Activated naive CD4-positive, alpha-beta T cell treated with anti-CD3 and anti-CD28 coated beads for 36 hours (primary cell): ENCODE measurements around the gene EMC8. TPM values are rescaled to one million over a fixed set of nuclear protein-coding genes. Genes with fewer than 3 reads are reported as not detected.
A peak's percentile ranks its signal among the peaks of the same experiment; 100 is the strongest.
"Not testable (repeated sequence)": the region's sequence is repeated elsewhere in the genome, so short reads cannot be mapped to it uniquely, and the experiment has no call there.

Experiments
- CTCF ChIA-PET: fragments of 350-600 bp; sonication (Branson Sonifier 250); formaldehyde crosslinking; loops from one replicate; lab custom pipeline; 2021; ENCODE audit warnings: antibody characterized with exemption; lab: Charles Lee
- DNase-seq: peaks from one replicate; pipeline ENCODE4 v3.0.0-alpha.2; 2020
- H3K27ac Mint-ChIP-seq: one replicate; pipeline ENCODE4 v1.8.0; 2021; ENCODE audit warnings: mild to moderate bottlenecking, mixed read lengths
- H3K27me3 Mint-ChIP-seq: one replicate; pipeline ENCODE4 v1.8.0; 2021; ENCODE audit warnings: low read depth, mixed read lengths
- H3K36me3 Mint-ChIP-seq: one replicate; pipeline ENCODE4 v1.8.0; 2021; ENCODE audit warnings: low read depth, mixed read lengths
- H3K4me1 Mint-ChIP-seq: one replicate; pipeline ENCODE4 v1.8.0; 2021; ENCODE audit warnings: low read depth, mixed read lengths
- H3K4me3 Mint-ChIP-seq: one replicate; pipeline ENCODE4 v1.8.0; 2021; ENCODE audit warnings: mild to moderate bottlenecking, moderate library complexity, mixed read lengths
- H3K9me3 Mint-ChIP-seq: one replicate; pipeline ENCODE4 v1.8.0; 2021; ENCODE audit warnings: mixed read lengths
- intact Hi-C: fragments of 100-400 bp; cut with micrococcal nuclease; formaldehyde crosslinking; loops from one replicate; pipeline ENCODE4 v1.15.1; 2023
- total RNA-seq, 2 experiments: library from RNA; stranded (reverse); gene quantifications; one replicate each; pipeline ENCODE4 v1.2.3, GENCODE V29; 2021

The EMC8 gene
- total RNA-seq, 2 experiments from 2014 or later, result 28.5 to 31.6 TPM

DNA sequence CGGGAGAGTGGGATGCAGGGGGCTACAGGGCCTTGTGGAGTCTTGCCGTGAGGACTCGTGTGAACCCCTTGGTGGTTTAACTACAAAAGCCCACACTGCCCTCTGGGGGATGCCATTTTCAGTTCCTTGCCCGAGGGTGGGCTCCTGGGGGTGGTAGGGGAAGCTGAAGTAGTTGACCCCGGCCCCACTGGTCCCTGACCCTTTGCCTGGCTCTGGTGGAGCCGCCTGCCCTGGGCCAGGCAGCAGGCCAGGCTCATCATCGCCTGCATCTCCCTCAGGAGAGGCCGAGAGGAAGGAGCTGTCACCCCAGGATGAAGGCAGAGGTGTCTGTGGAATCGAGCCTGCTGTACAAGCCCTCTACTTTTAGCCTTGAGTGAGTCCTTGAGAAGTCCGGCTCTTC is 10.3 kb upstream of the EMC8 start:
- Mint-ChIP-seq H3K27ac (no peak overlapping the region), H3K4me1 (peaks cover 3% of the 10 kb centered on the region), H3K4me3 (no peak overlapping the region), H3K36me3 (peaks cover 27% of the 10 kb centered on the region), H3K27me3 (peaks cover 9% of the 10 kb centered on the region), H3K9me3 (no peaks in the 10 kb centered on the region)
- no peak for DNase-seq
- intact Hi-C loops, result no loop called here
- CTCF ChIA-PET, result no interaction called here

- Mint-ChIP-seq H3K4me3 (no peak overlapping the region), H3K4me1 (peaks cover 3% of the 10 kb centered on the region), H3K27ac (no peak overlapping the region), H3K27me3 (peaks cover 9% of the 10 kb centered on the region), H3K9me3 (no peaks in the 10 kb centered on the region), H3K36me3 (peaks cover 32% of the 10 kb centered on the region)
- CTCF ChIA-PET, result no interaction called here
- intact Hi-C loops, result no loop called here
- DNase-seq, result no peak
Measured at GRCh38 chr16:85808926-85809325, 9.6 kb upstream of the EMC8 start.

GRCh38 chr16:85808104-85808503 is 8.8 kb upstream of the EMC8 start:
- H3K9me3 Mint-ChIP-seq, H3K27ac Mint-ChIP-seq, H3K4me3 Mint-ChIP-seq, H3K4me1 Mint-ChIP-seq, intact Hi-C loops, H3K27me3 Mint-ChIP-seq, DNase-seq, CTCF ChIA-PET: not testable (repeated sequence)
- peaks cover 39% of the 10 kb centered on the region for H3K36me3 Mint-ChIP-seq

DNA sequence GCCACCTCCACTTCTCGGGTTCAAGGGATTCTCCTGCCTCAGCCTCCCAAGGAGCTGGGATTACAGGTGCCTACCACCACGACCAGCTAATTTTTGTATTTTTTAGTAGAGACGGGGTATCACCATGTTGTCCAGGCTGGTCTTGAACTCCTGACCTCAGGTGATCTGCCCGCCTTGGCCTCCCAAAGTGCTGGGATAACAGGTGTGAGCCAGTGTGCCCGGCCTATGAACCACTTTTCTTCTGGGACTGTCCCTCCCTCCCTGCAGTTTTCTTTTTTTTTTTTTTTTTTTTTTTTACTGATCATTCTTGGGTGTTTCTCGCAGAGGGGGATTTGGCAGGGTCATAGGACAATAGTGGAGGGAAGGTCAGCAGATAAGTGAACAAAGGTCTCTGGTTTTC is 8.0 kb upstream of the EMC8 start:
- intact Hi-C loops, H3K27ac Mint-ChIP-seq, H3K9me3 Mint-ChIP-seq, H3K4me3 Mint-ChIP-seq, H3K4me1 Mint-ChIP-seq, DNase-seq, CTCF ChIA-PET, H3K27me3 Mint-ChIP-seq: not testable (repeated sequence)
- H3K36me3 Mint-ChIP-seq, result peaks cover 45% of the 10 kb centered on the region

DNA sequence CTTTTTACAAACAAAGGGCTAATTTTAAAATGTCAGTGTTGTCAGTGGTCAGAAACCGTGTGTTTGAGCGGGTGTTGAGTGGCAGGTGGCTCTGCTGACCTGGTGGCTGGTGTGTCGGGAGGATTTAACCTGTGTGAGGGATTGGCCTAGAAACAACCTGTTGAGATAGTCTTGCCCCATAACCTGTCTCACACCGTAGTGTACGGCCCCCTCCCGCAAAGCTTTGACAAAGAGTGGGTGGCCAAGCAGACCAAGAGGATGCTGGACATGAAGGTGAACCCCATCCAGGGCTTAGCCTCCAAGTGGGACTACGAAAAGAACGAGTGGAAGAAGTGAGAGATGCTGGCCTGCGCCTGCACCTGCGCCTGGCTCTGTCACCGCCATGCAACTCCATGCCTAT is 7.2 kb upstream of the EMC8 start:
- CTCF ChIA-PET, result interaction anchor here (0.7 kb wide), 1 partner anchor 13 kb away, joined by 4 read pairs; no protein-coding TSS in a partner anchor
- intact Hi-C loops, result no loop called here
- H3K4me1 Mint-ChIP-seq, result peaks cover 14% of the 10 kb centered on the region
- peaks cover 53% of the 10 kb centered on the region for H3K36me3 Mint-ChIP-seq
- no peak for DNase-seq
- H3K9me3 Mint-ChIP-seq, result no peaks in the 10 kb centered on the region
- no peak overlapping the region for H3K4me3 Mint-ChIP-seq
- peaks cover under 1% of the 10 kb centered on the region for H3K27me3 Mint-ChIP-seq
- no peak overlapping the region for H3K27ac Mint-ChIP-seq

DNA sequence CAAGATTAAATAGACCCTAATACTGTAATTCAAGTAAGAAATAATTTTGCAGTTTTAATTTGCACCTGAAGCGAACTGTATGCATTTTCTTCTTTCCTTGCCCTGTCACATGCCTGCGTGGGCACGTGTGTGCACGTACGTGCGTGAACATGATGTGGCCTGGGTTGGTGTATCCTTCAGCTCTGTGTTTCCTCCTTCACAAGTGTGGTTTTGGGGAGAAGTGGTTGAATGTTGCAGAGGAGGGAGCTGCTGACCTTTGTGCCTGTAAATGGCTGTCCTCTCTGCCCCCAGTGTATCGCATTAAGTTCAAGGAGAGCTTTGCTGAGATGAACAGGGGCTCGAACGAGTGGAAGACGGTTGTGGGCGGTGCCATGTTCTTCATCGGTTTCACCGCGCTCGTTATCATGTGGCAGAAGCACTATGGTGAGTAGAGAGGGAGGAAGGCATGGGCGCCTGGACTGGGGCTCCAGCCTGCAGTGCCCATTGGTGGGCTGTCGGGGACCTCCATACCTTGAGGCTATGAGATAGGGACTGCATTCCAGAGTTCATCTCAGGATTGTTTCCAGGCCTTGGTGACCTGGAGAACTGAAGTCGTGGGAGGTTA is 6.2 kb upstream of the EMC8 start:
- Mint-ChIP-seq H3K27me3 (no peaks in the 10 kb centered on the region), H3K4me3 (no peak overlapping the region), H3K9me3 (no peaks in the 10 kb centered on the region), H3K36me3 (peaks cover 56% of the 10 kb centered on the region), H3K27ac (no peak overlapping the region), H3K4me1 (peaks cover 24% of the 10 kb centered on the region)
- CTCF ChIA-PET, result interaction anchor here (0.7 kb wide), 1 partner anchor 14 kb away, joined by 4 read pairs; no protein-coding TSS in a partner anchor
- intact Hi-C loops, result no loop called here
- no peak for DNase-seq

GRCh38 chr16:85803570-85803969 is 4.2 kb upstream of the EMC8 start:
- H3K4me1 Mint-ChIP-seq, result peaks cover 30% of the 10 kb centered on the region
- intact Hi-C loops, result no loop called here
- H3K4me3 Mint-ChIP-seq, result no peak overlapping the region
- H3K36me3 Mint-ChIP-seq, result peaks cover 57% of the 10 kb centered on the region
- CTCF ChIA-PET, result interaction anchor here (0.6 to 1.1 kb wide), 2 partner anchors 91 to 558 kb away, joined by 3 read pairs; no protein-coding TSS in a partner anchor
- H3K27ac Mint-ChIP-seq, result no peak overlapping the region
- no peaks in the 10 kb centered on the region for H3K9me3 Mint-ChIP-seq
- no peaks in the 10 kb centered on the region for H3K27me3 Mint-ChIP-seq
- DNase-seq, result no peak

DNA sequence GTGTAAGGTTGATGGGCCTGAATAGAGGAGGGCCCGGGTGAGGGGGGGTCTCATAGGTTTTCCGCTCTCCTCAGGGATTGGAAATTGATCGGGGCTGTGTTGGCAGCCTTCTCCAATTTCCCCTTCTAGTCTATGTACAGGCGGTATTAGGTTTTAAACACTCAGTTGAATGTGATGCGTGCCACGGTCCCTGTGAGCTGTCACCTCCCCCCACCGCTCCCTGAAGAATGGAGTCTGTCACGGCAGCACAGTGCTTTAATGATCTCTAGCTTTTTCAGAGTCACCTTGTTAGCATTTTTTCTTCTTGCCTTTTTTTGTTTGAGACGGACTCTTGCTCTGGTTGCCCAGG is 951 bp upstream of the EMC8 start:
- peak overlapping the region; percentile 84 for H3K27ac Mint-ChIP-seq
- H3K4me1 Mint-ChIP-seq, result peaks cover 53% of the 10 kb centered on the region
- CTCF ChIA-PET, result interaction anchor here (1.0 kb wide), 2 partner anchors 19 to 21 kb away, joined by 3 read pairs; no protein-coding TSS in a partner anchor
- peaks cover 48% of the 10 kb centered on the region for H3K36me3 Mint-ChIP-seq
- H3K4me3 Mint-ChIP-seq, result peak overlapping the region; percentile 86
- intact Hi-C loops, result no loop called here
- peak; percentile 40 for DNase-seq
- H3K9me3 Mint-ChIP-seq, result no peaks in the 10 kb centered on the region
- H3K27me3 Mint-ChIP-seq, result no peaks in the 10 kb centered on the region

GRCh38 chr16:85798901-85799496 is 345 bp downstream of the EMC8 start:
- DNase-seq, result peak; percentile 29
- intact Hi-C loops, result loop anchor here (1.0 to 2.0 kb wide), 4 partner anchors 64 to 186 kb away; partner anchors contain the start of gene GSE1
- CTCF ChIA-PET, result interaction anchor here (1.6 kb wide), 1 partner anchor 23 kb away, joined by 3 read pairs; no protein-coding TSS in a partner anchor
- H3K27me3 Mint-ChIP-seq, result no peaks in the 10 kb centered on the region
- H3K36me3 Mint-ChIP-seq, result peaks cover 42% of the 10 kb centered on the region
- H3K4me1 Mint-ChIP-seq, result peaks cover 58% of the 10 kb centered on the region
- no peaks in the 10 kb centered on the region for H3K9me3 Mint-ChIP-seq
- peak overlapping the region; percentile 86 for H3K4me3 Mint-ChIP-seq
- H3K27ac Mint-ChIP-seq, result peak overlapping the region; percentile 88

DNA sequence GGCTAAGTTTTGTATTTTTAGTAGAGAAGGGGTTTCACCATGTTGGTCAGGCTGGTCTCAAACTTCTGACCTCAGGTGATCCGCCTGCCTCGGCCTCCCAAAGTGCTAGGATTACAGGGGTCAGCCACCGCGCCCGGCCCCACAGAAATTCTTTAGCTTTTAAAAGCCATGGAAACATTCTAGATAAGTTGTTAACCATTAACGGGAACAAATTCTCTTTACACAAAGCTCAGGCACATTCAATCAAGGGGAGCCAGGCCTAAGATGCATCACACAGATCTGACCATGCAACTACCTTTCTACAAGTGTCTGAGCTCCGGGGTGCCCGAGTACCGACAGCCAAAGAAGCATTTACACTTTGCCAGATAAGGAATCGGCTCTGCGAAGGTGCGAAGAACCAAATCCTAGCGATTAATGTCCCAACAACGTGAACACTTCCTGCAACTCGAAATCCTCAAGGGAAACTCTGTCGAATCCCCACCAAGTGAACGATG is 1.0 kb downstream of the EMC8 start:
- CTCF ChIA-PET, result interaction anchor here (1.2 to 1.6 kb wide), 3 partner anchors 11 to 23 kb away, joined by 3 read pairs; no protein-coding TSS in a partner anchor
- Mint-ChIP-seq H3K4me3 (peak overlapping the region; percentile 86), H3K27me3 (no peaks in the 10 kb centered on the region), H3K9me3 (no peaks in the 10 kb centered on the region), H3K27ac (no peak overlapping the region), H3K36me3 (peaks cover 37% of the 10 kb centered on the region), H3K4me1 (peaks cover 58% of the 10 kb centered on the region)
- intact Hi-C loops, result loop anchor here (2.0 kb wide), 2 partner anchors 64 to 186 kb away; partner anchors contain the start of gene GSE1
- DNase-seq, result no peak

GRCh38 chr16:85796599-85796998 is 2.7 kb downstream of the EMC8 start:
- H3K36me3 Mint-ChIP-seq, result peaks cover 39% of the 10 kb centered on the region
- H3K4me1 Mint-ChIP-seq, result peaks cover 56% of the 10 kb centered on the region
- H3K27me3 Mint-ChIP-seq, result no peaks in the 10 kb centered on the region
- DNase-seq, result no peak
- no peak overlapping the region for H3K27ac Mint-ChIP-seq
- peaks cover 2% of the 10 kb centered on the region for H3K9me3 Mint-ChIP-seq
- no peak overlapping the region for H3K4me3 Mint-ChIP-seq
- CTCF ChIA-PET, result interaction anchor here (1.5 kb wide), 1 partner anchor 24 kb away, joined by 3 read pairs; no protein-coding TSS in a partner anchor
- intact Hi-C loops, result no loop called here

- CTCF ChIA-PET, result no interaction called here
- no peak overlapping the region for H3K4me3 Mint-ChIP-seq
- peaks cover 39% of the 10 kb centered on the region for H3K36me3 Mint-ChIP-seq
- peaks cover 2% of the 10 kb centered on the region for H3K9me3 Mint-ChIP-seq
- H3K27ac Mint-ChIP-seq, result no peak overlapping the region
- H3K27me3 Mint-ChIP-seq, result no peaks in the 10 kb centered on the region
- intact Hi-C loops, result no loop called here
- H3K4me1 Mint-ChIP-seq, result peaks cover 55% of the 10 kb centered on the region
- no peak for DNase-seq
Measured at GRCh38 chr16:85796152-85796551, 3.2 kb downstream of the EMC8 start.
